ENCODE data around the gene TGFBR3.
"Not testable (repeated sequence)": the region's sequence is repeated elsewhere in the genome, so short reads cannot be mapped to it uniquely, and the experiment has no call there.

The TGFBR3 gene

DNA sequence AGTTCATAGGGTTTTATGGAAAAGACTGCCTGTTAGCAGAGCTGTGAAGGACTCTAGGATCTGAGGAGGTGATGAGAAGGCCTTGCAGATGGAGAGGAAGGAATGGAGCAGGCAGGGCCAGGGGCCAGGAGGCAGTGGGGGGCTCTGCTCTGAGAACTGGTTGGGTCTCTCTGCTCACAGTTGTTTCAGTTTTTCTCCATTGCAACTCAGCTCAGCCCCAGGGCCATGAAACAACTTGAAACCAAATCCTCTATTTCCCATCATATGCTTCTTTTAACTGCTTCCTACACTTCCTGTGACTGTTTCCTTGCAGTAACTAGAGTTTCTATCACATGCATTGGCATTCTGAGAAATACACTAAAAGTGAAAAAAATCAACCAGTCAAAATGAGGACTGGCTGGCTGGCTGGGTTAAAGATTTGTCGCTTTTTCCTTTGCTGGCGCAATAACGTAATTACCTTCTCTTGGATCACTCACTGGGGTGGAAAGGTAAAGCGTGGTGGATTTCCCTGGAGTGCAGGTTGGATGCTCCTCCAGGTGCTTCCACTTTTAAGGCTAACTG, 213.3 kb downstream of the TGFBR3 start:
- DNase-seq: no peak

DNA sequence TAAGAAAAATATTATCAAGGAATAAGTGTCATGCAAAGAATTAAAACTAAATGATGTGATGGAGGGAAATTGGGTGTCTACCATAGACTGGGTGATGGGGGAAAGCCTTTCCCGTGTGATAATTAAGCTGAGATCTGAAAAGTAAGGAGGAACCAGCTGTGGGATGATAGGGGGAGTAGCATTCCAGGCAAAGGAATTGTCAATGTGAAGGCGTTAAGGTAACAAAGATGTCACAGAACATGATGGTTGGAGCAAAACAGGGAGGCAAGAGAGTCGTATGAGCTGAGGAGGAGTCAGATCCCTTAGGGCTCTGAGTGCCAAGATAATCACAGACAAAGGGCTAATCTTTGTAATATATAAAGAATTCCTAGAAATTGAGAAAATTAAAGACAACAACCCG, 215.2 kb downstream of the TGFBR3 start:
- DNase-seq: no peak

DNA sequence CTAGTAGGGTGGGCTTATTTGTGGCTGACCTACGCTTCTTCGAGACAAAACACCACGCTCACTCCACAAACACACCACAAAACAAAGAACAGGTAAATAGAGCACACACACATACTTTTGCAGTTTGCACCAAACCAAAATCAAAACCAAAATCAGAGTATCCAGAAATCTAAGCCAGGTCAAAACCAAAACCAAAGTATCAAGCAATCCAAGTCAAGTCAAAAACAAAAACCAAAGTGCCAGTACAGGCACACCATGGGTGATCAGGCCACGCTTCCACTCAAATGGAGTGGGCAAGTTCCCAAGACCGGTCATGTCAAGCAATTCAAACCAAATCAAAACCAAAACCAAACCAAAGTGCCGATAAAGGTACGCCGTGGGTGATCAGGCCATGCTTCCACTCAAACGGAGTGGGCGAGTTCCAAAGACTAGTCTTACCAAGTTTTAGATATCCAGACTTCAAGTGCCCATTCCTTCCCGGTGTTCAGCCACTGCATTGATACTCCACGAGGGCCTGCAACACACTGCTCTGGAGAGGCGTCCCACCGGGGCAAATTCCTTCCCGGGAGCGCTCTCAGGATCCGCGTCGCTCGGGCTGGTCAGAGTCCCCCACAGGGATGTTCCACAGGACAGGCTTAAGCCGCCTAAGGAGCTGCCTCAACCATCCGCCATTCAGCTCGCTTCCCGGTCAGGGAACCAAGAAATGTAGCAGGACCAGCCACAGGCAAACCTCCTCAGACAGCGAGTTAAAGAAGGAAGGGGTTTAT, 216.2 kb downstream of the TGFBR3 start:
- DNase-seq: no peak

DNA sequence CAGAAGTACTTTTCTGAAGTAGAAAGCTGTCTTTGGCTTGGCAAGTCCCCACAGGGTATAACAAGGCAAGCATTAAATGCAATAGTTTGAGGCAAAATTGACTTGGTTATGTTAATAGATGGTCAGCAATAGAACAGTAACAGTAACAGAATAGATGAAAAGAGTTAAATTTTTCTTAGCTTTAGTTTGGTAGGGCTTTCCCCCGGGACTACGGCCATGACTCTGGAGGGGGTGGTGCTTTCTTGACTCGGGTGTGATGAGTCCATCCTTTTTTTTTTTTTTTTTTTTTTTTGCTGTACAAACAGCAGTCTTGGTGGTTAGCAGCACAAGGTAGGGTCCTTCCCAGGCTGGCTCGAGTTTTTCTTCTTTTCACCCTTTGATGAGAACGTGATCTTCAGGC, 219.3 kb downstream of the TGFBR3 start:
- DNase-seq: not testable (repeated sequence)

DNA sequence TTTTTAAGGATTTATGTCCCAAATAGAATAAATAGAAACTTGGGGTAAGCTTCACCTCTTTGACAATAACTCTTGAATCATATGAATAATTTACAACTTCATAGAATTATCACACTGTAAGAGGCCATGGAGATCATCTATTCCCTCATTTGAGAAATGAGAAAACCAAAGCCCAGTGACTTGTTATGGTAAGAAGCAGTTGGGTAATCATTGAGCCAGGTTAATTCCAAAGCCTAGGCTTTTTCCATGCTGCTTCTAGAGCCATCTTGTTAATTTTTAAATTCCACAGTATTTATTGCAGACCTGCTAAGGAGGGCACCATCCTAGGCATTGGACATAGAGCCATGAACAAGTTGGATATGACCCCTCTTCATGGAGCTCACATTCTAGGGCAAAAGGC, 224.8 kb downstream of the TGFBR3 start:
- DNase-seq: no peak

DNA sequence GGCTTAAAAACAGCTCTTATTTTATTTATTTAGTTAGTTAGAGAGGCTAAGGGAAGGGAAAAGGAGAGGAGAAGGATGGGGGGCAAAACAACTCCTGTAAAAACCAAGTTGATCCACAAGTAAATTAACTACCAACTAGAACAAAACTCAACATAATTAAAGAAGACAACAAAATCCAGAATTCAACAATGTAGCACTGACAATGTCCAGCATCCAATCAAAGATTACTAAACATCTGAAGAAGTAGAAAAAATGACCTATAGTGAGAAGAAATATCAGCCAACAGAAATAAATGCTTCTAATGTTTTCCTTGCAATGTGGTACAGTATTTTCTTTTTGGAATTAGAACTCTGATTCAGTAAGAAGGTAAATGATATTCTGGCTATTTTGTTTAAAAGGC, 225.2 kb downstream of the TGFBR3 start:
- no peak for DNase-seq

DNA sequence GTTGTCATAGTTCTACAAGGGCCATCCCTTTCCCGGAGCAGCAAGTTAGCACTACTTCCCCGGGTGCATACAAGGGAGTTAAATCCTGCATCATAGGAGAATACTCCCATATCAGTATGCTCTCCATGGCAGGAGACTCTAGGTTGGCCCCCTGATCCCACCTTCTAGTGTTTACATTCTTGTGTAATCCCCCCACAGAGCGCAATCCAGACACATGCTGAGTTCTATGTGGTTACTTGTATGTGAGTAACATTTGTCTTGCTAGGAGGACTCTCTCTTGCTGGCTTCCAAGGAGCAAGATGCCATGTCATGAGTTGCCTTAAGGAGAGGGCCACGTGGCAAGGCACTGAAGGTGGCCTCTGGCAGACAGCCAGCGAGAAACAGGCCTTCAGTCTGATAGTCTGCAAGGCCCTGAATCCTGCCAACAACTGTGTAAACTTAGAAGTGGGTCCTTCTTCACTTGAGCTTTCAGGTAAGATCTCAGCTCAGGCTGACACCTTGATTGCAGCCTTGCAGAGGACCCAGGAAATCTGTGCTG, 230.0 kb downstream of the TGFBR3 start:
- DNase-seq: no peak

DNA sequence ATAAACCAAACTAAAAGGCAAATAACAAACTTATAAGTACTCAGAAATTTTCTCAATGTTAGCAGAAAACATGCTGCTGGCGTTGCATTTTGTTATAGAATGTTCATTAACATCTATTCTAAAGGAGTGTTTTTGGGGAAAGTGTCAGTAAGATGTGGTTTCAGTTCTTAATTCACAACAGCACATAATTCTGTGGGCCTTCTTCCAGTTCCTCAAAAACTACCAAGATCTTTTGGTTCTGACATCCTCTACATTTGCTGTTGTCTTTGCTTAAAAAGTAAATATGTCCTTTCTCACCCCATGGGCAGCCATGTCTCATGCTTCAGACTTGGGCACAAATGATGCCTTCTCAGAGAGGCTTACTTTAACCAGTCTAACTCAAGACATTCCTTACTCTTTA, 232.8 kb downstream of the TGFBR3 start:
- no peak for DNase-seq

DNA sequence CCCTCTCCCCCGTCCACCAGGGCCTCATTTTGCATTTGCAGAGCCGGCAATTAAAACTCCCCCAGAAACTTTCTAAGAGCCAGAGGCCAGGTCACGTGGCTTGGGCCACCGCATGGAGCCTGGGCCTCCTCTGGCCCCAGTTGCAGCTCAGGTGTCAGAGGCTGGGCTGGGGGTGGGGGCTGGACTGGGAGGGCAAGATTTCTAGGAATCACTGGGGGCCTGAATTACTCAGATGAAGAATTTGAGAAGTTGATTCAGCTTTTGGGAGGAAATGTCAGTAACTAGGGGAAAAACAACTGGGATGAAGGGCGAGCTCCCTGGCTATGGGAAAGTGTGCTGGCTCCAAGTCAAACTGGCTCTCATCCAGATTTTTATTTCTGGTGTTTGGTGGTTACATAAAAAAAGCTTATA, 234.3 kb downstream of the TGFBR3 start:
- no peak for DNase-seq

DNA sequence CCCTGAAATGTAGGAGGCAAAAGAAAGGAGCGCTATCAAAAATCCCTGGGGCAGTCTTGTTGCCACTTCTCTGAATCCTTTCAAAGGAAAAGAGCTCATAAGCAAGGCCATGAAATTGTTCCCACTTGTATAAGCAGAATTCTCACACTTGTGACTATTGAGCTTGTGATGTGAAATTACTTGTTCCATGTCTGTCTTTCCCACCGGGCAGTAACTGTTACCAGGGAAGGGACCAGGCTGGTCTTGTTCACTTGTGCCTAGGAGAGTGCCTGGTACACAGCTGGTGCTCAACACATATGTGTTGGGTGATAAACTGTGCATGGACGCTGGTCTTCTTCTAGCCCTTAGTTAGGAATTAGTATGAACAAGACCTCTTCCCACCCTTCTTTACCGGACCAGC, 234.7 kb downstream of the TGFBR3 start:
- no peak for DNase-seq

DNA sequence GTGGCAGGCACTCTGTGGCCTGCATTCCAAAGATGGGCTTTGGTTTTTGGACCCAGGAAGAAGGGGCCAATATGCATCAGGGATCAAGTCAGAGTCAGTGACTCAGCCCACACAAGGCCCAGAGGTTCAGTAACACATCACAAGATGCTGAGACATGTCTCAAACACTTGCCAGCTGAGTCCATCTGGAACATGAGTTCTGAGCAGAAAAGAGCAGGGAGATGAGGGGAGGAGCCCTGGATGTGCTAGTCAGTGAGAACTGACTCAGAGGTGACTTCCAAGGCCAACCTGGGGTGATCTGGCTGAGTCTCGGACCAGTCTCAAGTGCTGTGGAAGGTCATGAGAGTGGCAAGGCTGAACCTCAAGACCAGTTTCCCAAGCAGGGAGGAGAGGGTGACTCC, 235.2 kb downstream of the TGFBR3 start:
- no peak for DNase-seq

DNA sequence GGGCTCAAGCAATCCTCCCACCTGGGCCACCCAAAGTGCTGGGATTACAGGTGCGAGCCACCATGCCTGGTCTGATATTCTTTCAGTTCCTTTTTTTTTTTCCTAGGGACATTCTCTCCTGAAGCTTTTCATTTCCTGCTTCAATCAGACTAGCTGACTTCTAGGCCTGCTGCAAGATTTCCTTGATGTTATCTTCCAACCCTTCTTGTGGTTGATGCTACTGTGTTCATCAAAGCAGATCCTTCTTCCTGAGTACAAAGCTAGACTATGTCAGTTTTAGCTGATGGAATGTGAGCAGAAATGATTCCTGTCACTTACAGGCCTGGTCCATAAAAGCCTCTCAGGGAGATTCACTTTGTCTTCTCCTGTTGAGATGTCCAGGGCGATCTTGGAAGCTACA, 238.9 kb downstream of the TGFBR3 start:
- DNase-seq: no peak

DNA sequence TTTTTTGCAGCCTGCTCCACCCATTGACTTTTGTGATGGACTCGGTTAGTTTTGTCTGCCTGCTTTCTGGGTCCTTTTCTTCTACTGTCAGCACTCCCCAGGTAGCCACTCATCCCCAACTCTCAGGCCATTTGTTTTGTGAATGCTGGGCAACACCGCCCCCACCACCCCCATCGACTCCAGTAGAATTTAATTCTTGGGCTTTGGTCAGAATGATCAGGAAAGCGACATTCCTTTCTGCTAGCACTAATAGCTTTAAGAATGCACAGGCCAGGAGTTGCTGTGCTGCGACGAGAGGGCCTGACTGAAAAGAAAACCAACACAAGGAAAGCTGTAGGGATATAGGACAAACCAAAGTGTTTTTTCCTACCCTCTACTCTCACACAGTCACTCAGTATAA, 240.9 kb downstream of the TGFBR3 start:
- no peak for DNase-seq

DNA sequence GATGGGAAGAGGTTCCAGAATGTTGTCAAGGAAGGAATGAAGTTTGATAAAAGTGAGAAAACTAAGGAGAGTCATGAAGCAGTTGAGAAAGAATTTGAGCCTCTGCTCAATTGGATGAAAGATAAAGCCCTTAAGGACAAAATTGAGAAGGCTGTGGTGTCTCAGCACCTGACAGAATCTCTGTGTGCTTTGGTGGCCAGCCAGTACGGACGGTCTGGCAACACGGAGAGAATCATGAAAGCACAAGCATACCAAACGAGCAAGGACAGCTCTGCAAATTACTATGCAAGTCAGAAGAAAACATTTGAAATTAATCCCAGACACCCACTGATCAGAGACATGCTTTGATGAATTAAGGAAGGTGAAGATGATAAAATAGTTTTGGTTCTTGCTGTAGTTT, 242.5 kb downstream of the TGFBR3 start:
- DNase-seq: no peak

DNA sequence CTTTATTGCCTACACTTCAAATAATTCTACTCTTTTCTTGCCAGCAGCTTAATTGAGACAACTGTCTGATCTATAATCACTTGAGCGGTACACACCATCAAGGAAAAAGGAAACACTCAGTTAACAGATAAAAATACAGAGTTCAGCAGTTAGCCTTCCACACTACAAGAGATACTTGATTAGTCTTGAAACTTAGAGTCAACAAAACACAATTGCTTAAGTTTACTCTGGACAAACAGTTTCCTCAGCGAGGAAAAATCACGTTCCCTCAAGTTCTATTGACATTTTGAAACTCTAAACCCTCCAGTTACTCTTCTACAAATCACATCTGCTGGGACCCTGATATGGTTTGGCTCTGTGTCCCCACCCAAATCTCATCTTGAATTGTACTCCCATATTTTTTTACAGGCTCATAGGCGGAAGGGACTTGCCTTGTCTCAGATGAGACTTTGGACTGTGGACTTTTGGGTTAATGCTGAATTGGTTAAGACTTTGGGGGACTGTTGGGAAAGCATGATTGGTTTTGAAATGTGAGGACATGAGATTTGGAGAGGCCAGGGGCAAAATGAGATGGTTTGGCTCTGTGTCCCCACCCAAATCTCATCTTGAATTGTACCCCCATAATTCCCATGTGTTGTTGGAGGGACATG, 244.9 kb downstream of the TGFBR3 start:
- DNase-seq: no peak

DNA sequence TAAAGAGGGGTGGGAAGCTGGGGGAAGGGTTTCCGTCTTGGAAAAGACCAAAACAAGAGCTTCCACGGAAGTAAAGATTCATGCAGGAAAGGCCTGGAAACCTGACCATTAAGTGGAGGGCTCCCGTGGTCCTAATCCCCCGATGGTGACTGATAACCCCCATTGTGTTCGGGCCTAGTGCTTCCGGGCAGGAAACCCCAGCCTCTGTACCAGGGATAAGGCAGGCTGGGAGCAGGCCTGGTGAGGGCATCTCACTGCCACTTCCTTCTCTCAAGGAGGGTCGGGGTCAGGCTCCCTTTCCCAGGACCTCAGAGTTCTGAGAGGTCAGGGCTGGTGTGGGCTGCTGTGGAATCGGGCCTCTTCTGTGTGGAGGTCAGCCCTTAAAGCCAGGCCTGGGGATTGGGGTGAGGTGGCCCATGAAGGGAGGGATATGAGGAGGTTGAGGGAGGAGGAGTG, 248.4 kb downstream of the TGFBR3 start:
- no peak for DNase-seq

DNA sequence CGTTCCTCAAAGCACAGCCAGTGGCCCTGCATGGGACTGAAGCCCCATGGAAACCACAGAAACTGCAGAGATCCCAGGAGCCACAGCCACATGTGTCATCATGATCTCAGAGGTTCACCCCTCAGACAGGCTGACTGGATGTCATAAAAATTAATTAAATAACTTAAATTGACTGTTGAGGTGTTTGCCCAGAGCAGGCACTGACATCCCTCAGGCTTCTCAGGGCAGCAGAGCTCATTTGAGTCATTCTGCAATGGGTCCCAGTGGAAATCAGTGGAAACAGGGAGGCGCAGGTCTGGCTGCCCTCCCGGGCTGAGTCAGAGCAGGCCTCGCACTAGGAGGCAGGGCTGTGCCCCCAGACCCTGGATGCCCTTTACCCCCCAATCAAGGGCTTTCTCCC, 250.2 kb downstream of the TGFBR3 start:
- DNase-seq: no peak

DNA sequence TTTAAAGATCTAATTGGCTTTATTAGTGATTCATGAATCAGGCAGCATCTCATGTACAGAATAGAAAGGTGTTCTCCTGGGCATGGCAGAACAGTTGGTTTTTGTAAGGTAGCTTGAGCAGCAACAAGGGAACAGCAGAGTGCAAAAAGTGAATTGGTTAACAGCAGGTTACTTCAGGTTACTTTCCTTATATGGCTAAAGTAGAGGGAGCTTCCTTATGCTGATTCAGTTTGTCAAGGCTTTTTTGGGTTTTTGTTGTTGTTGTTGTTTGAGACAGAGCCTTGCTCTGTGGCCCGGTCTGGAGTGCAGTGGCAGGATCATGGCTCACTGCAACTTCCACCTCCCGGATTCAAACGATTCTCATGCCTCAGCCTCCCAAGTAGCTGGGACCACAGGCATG, 252.5 kb downstream of the TGFBR3 start:
- DNase-seq: no peak

DNA sequence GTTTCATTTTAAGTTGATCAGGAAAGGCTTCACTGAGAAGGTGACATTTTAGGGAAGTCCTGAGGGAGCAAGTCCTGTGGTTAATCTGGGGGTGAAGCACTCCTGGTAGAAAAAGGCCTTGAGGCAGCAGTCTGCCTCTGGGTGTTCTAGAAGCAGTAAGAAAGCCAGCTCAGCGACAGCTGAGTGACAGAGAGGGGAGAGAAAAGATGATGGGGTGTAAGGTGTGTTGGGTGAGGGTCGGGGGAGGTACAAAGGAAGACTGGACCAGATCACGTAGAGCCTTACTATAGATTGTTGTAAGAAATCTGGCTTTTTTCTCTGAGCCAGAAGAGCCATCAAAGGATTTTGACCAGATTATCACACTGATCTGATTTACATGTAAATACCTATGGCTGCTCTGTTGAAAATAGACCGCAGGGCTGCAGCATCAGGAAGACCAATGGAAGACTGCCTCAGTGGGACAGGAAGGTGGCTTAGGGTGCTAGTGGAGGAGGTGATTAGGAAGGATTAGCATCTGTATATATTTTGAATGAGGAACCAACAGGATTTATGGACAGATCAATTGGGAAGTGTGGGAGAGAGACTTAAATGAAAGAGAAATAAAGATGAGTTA, 254.1 kb downstream of the TGFBR3 start:
- no peak for DNase-seq

DNA sequence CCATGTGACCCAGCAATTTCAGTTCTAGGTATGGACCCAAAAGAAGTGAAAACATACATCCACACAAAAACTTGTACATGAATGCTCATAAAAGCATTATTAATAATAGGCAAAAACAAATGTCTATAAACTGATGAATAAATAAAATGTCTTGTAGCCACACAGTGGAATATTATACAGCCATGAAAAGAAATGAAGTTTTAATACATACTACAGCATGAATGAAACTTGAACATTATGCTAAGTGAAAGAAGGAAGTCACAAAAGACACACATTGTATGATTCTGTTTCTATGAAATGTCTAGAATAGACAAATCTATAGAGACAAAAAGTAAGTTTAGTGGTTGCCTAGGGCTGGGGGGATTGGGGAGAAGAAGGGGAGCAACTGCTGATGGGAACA, 255.1 kb downstream of the TGFBR3 start:
- DNase-seq: no peak

Measured in SHP77 treated with DMSO at 0.1 percent for 48 hours (cell line).